Caco-2 (cell line): Measurements from ENCODE around the gene GPC1. TPM values are rescaled to one million over a fixed set of nuclear protein-coding genes. Genes with fewer than 3 reads are reported as not detected.

ENCODE experiments used
- BruUV-seq: library from RNA; stranded (reverse); fragments of 400-500 nt; replicated peaks from 2 replicates; lab custom pipeline; 2021; lab: Mats Ljungman, UMichigan
- CTCF ChIA-PET: fragments of 300-600 bp; sonication (Branson Sonifier 250); formaldehyde crosslinking; loops from one replicate; lab custom pipeline; 2022; ENCODE audit warnings: antibody characterized with exemption; lab: Charles Lee
- POLR2A ChIA-PET: fragments of 300-600 bp; sonication (Branson Sonifier 250); formaldehyde crosslinking; loops from one replicate; lab custom pipeline; 2022; ENCODE audit warnings: antibody characterized with exemption; lab: Charles Lee
- DNase-seq, 2 experiments: peaks; one replicate each; pipeline versions ENCODE4 v3.0.0 to v3.0.0-alpha.2; 2020 to 2022
- H3K27me3 ChIP-seq: replicated peaks from 2 replicates; pipeline ENCODE4 v1.6.0; 2011; ENCODE audit warnings: low read length; ENCODE audit not compliant: control insufficient read depth, insufficient read depth
- H3K36me3 ChIP-seq: 2 replicates; pipeline ENCODE4 v1.5.1; 2011; ENCODE audit warnings: low read length; ENCODE audit not compliant: control insufficient read depth, insufficient read depth
- H3K4me1 ChIP-seq: fragments of 250-450 bp; sonication (Bioruptor Pico); 2 replicates; pipeline ENCODE4 v1.5.1; 2020; ENCODE audit warnings: mild to moderate bottlenecking
- H3K4me3 ChIP-seq: 2 replicates; pipeline ENCODE4 v1.5.1; 2011; ENCODE audit warnings: low read depth, mild to moderate bottlenecking, control low read depth, low read length
- H3K9me3 ChIP-seq: fragments of 250-450 bp; sonication (Bioruptor Pico); 2 replicates; pipeline ENCODE4 v1.5.1; 2020; ENCODE audit warnings: mild to moderate bottlenecking, moderate library complexity
- H3K27ac Mint-ChIP-seq: one replicate; pipeline ENCODE4 v1.8.0; 2022; ENCODE audit warnings: mixed read lengths; ENCODE audit not compliant: unreplicated experiment
- H3K27me3 Mint-ChIP-seq: one replicate; pipeline ENCODE4 v1.8.0; 2022; ENCODE audit warnings: mixed read lengths; ENCODE audit not compliant: insufficient read depth, unreplicated experiment
- H3K36me3 Mint-ChIP-seq: one replicate; pipeline ENCODE4 v1.8.0; 2022; ENCODE audit warnings: mild to moderate bottlenecking, mixed read lengths; ENCODE audit not compliant: insufficient read depth, unreplicated experiment
- H3K4me1 Mint-ChIP-seq: one replicate; pipeline ENCODE4 v1.8.0; 2022; ENCODE audit warnings: low read depth, mixed read lengths; ENCODE audit not compliant: unreplicated experiment
- H3K4me3 Mint-ChIP-seq: one replicate; pipeline ENCODE4 v1.8.0; 2022; ENCODE audit warnings: mild to moderate bottlenecking, moderate library complexity, mixed read lengths; ENCODE audit not compliant: unreplicated experiment
- H3K9me3 Mint-ChIP-seq: one replicate; pipeline ENCODE4 v1.8.0; 2022; ENCODE audit warnings: mixed read lengths; ENCODE audit not compliant: unreplicated experiment
- intact Hi-C: fragments of 100-400 bp; cut with micrococcal nuclease; formaldehyde crosslinking; loops from one replicate; pipeline ENCODE4 v1.10.0; 2022; ENCODE audit not compliant: unreplicated experiment
- total RNA-seq: library from RNA; stranded (reverse); gene quantifications from 2 replicates; pipeline ENCODE4 v1.2.3, GENCODE V29; 2022
- TF ChIP-seq, protein P1 (sequence below), 2 experiments: fragments of 200-600 bp in 1 of 2; IDR thresholded peaks; 1 replicate in 1 of 2; 2 replicates in 1 of 2; pipeline versions ENCODE4 v1.5.1 to v1.8.0; 2011 to 2022; ENCODE audit warnings: antibody characterized with exemption in 1 of 2, control low read depth in 1 of 2, inconsistent platforms in 1 of 2, low read depth in 1 of 2, low read length in 1 of 2, mild to moderate bottlenecking in 1 of 2, moderate library complexity in 1 of 2; ENCODE audit not compliant: insufficient read depth in 1 of 2, severe bottlenecking in 1 of 2, unreplicated experiment in 1 of 2

The GPC1 gene
- total RNA-seq, 1 experiment from 2014 or later = 45.2 TPM

DNA sequence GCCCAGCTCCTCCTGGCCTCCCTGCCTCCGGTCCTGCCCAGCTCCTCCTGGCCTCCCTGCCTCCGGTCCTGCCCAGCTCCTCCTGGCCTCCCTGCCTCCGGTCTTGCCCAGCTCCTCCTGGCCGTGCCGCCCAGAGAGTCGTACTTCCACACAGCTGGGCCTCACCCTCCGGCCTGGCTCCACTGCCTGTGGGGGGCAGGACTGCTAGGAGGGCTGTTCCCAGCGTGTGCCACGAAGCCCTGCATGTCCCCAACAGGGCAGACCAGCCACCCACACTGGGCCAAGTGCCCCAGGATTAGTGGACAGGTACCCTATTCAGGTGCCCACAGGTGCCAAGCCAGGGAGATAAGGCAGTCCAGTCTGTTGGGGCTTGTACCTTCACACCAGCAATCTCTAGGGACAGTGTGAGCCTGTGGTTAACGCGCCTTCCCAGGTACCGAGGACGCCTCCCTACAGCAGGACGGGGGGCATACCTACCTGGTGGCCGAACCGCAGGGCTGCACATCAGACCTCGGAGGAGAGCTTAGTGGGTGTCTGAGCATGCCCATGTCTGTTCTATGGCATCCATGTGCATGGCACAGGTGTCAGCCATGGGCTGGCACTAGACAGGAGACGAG lies 5.3 kb downstream of the GPC1 start:
- no peaks in the 10 kb centered on the region for H3K27me3 ChIP-seq
- H3K4me1 Mint-ChIP-seq = no peaks in the 10 kb centered on the region
- POLR2A ChIA-PET = no interaction called here
- DNase-seq = no peak
- no peak overlapping the region for H3K4me3 Mint-ChIP-seq
- no peak overlapping the region for H3K27ac Mint-ChIP-seq
- H3K9me3 Mint-ChIP-seq = no peaks in the 10 kb centered on the region
- intact Hi-C loops = no loop called here
- no peak overlapping the region for H3K4me3 ChIP-seq
- no peaks in the 10 kb centered on the region for H3K9me3 ChIP-seq
- CTCF ChIA-PET = no interaction called here
- peaks cover 9% of the 10 kb centered on the region; the same call in 1 of the 2 replicates for H3K4me1 ChIP-seq
- TF ChIP-seq, protein P1, sequence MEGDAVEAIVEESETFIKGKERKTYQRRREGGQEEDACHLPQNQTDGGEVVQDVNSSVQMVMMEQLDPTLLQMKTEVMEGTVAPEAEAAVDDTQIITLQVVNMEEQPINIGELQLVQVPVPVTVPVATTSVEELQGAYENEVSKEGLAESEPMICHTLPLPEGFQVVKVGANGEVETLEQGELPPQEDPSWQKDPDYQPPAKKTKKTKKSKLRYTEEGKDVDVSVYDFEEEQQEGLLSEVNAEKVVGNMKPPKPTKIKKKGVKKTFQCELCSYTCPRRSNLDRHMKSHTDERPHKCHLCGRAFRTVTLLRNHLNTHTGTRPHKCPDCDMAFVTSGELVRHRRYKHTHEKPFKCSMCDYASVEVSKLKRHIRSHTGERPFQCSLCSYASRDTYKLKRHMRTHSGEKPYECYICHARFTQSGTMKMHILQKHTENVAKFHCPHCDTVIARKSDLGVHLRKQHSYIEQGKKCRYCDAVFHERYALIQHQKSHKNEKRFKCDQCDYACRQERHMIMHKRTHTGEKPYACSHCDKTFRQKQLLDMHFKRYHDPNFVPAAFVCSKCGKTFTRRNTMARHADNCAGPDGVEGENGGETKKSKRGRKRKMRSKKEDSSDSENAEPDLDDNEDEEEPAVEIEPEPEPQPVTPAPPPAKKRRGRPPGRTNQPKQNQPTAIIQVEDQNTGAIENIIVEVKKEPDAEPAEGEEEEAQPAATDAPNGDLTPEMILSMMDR (IDR thresholded peaks at IDR 0.05; ENCODE audit: insufficient read depth in 1 of 2, low read depth in 1 of 2, low read length in 1 of 2, severe bottlenecking in 1 of 2, unreplicated experiment in 1 of 2) = no peak
- no peaks in the 10 kb centered on the region for H3K36me3 ChIP-seq
- no TSS peak for BruUV-seq
- H3K36me3 Mint-ChIP-seq = peaks cover 6% of the 10 kb centered on the region
- no peaks in the 10 kb centered on the region for H3K27me3 Mint-ChIP-seq

DNA sequence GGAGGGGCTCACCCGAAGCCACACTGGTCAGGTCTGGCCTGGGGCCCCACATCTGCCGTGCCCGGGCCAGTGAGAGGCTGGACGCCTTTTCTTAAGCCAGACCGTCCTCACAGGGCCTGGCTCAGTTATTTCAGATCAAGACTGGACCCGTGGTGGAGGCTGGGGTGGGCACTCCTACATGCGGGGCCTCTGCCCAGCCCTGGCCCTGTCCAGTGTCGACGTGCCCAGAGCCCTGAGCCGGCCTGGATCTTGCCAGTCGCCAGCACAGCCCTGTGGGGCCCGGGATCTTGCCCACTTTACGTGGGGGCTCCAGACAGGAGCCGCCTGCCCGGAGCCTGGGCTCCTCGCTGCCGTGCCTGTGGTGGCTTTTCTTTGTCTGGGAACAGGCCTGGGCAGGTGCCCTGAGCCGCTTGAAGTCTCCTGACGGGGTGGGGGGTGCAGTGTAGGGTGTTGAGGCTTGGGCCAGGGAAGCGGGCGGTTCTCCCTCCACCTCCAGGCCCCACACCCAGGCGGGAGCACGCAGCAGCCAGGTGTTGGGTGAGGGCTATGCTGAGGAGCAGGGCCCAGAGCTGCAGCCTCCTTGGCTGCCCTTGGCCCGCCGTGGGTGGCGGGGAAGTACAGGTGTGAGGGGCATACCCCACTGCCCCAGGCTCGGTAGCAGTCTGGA lies 6.0 kb downstream of the GPC1 start:
- H3K27ac Mint-ChIP-seq = no peak overlapping the region
- TF ChIP-seq, protein P1 (IDR thresholded peaks at IDR 0.05; ENCODE audit: insufficient read depth in 1 of 2, low read depth in 1 of 2, low read length in 1 of 2, severe bottlenecking in 1 of 2, unreplicated experiment in 1 of 2) = no peak
- H3K4me1 ChIP-seq = peaks cover 9% of the 10 kb centered on the region; the same call in 1 of the 2 replicates

DNA sequence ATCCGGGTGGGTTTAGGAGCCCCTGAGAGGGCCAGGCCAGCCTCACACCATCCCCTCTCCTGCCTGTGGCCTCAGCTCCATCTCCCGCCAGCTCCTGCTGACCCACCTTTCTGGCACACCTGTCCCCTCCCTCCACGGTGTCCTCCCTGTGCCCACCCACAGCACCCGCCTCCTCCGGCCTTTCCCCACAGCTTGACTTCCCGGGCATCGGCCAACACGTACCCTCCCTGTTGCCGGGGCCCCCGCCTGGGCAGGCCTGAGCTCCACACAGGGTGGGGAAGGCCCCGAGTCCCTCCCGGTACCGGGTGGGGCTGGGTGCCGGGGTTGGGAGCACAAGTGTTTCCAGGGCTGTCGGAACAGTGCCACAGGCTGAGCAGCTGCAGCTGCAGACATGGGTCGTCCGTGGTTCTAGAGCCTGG lies 6.5 kb downstream of the GPC1 start:
- Histone ChIP-seq H3K9me3 (no peaks in the 10 kb centered on the region), H3K36me3 (no peaks in the 10 kb centered on the region), H3K4me3 (no peak overlapping the region), H3K27me3 (no peaks in the 10 kb centered on the region), H3K4me1 (peaks cover 9% of the 10 kb centered on the region; the same call in 1 of the 2 replicates)
- H3K27me3 Mint-ChIP-seq = no peaks in the 10 kb centered on the region
- peaks cover 6% of the 10 kb centered on the region for H3K36me3 Mint-ChIP-seq
- TF ChIP-seq, protein P1 (IDR thresholded peaks at IDR 0.05; ENCODE audit: insufficient read depth in 1 of 2, low read depth in 1 of 2, low read length in 1 of 2, severe bottlenecking in 1 of 2, unreplicated experiment in 1 of 2) = no peak
- H3K4me1 Mint-ChIP-seq = no peaks in the 10 kb centered on the region
- H3K9me3 Mint-ChIP-seq = no peaks in the 10 kb centered on the region
- no peak overlapping the region for H3K27ac Mint-ChIP-seq
- intact Hi-C loops = no loop called here
- no peak for DNase-seq
- H3K4me3 Mint-ChIP-seq = no peak overlapping the region
- BruUV-seq = no TSS peak
- POLR2A ChIA-PET = no interaction called here
- CTCF ChIA-PET = interaction anchor here (0.6 kb wide), 1 partner anchor 399 kb away, joined by 3 read pairs; no protein-coding TSS in a partner anchor

More for the DNA sequence above, 6.0 kb downstream of the GPC1 start:
- Histone ChIP-seq H3K4me3 (no peak overlapping the region), H3K27me3 (no peaks in the 10 kb centered on the region), H3K9me3 (no peaks in the 10 kb centered on the region), H3K36me3 (no peaks in the 10 kb centered on the region)
- ChIA-PET POLR2A (no interaction called here), CTCF (interaction anchor here (0.6 kb wide), 1 partner anchor 398 kb away, joined by 3 read pairs; no protein-coding TSS in a partner anchor)
- Mint-ChIP-seq H3K4me3 (no peak overlapping the region), H3K4me1 (no peaks in the 10 kb centered on the region), H3K36me3 (peaks cover 6% of the 10 kb centered on the region), H3K9me3 (no peaks in the 10 kb centered on the region), H3K27me3 (no peaks in the 10 kb centered on the region)
- BruUV-seq = no TSS peak
- no peak for DNase-seq
- intact Hi-C loops = no loop called here
